HepG2 (cell line): ENCODE measurements around the gene MMP24OS. TPM values are rescaled to one million over a fixed set of nuclear protein-coding genes. Genes with fewer than 3 reads are reported as not detected.
A peak's percentile ranks its signal among the peaks of the same experiment; 100 is the strongest.

Source experiments
- AGO1 ChIP-seq: fragments of 200-400 bp; formaldehyde crosslinking; IDR thresholded peaks from 2 replicates; pipeline ENCODE4 v1.6.1; 2017; ENCODE audit warnings: mild to moderate bottlenecking, low read depth, low read length, moderate library complexity; ENCODE audit not compliant: poor library complexity, severe bottlenecking
- CREB1 ChIP-seq, 2 experiments: fragments of 450-650 bp in 1 of 2; IDR thresholded peaks; 2 replicates each; pipeline ENCODE4 v1.6.1; 2016 to 2017; ENCODE audit warnings: control low read depth in 1 of 2, mild to moderate bottlenecking in 1 of 2, missing compliant biosample characterization in 1 of 2, missing genetic modification characterization in 1 of 2
- FOXP4 ChIP-seq: sonication (generic); formaldehyde crosslinking; IDR thresholded peaks from 2 replicates; pipeline ENCODE4 v1.4.0; 2020; ENCODE audit warnings: missing genetic modification reagents
- KIAA2018 ChIP-seq: sonication (generic); formaldehyde crosslinking; IDR thresholded peaks from 2 replicates; pipeline ENCODE4 v1.5.0; 2020; ENCODE audit warnings: mild to moderate bottlenecking, missing genetic modification reagents, borderline replicate concordance
- MBNL3 ChIP-seq: fragments of 250-450 bp; sonication (Bioruptor Pico); conservative IDR thresholded peaks from 2 replicates; pipeline ENCODE4 v1.8.0; 2022; ENCODE audit warnings: mild to moderate bottlenecking, inconsistent platforms
- ONECUT2 ChIP-seq: sonication (generic); formaldehyde crosslinking; IDR thresholded peaks from 2 replicates; pipeline ENCODE4 v1.4.0; 2020; ENCODE audit warnings: missing genetic modification reagents
- SAP130 ChIP-seq: IDR thresholded peaks from 2 replicates; pipeline ENCODE4 v1.6.1; 2016; ENCODE audit warnings: low read depth
- TBX3 ChIP-seq: fragments of 450-650 bp; IDR thresholded peaks from 2 replicates; pipeline ENCODE4 v1.6.1; 2017; ENCODE audit warnings: antibody characterized with exemption, mild to moderate bottlenecking, inconsistent platforms, borderline replicate concordance
- THYN1 ChIP-seq: sonication (generic); formaldehyde crosslinking; IDR thresholded peaks from 2 replicates; pipeline ENCODE4 v1.8.1; 2023; ENCODE audit warnings: low read depth, mild to moderate bottlenecking, moderate library complexity, missing genetic modification reagents, borderline replicate concordance
- ZBTB2 ChIP-seq: sonication (generic); formaldehyde crosslinking; IDR thresholded peaks from 2 replicates; pipeline ENCODE4 v1.8.0; 2022; ENCODE audit warnings: low read depth, missing genetic modification reagents
- ZFP62 ChIP-seq: sonication (generic); formaldehyde crosslinking; IDR thresholded peaks from 2 replicates; pipeline ENCODE4 v1.4.0; 2020; ENCODE audit warnings: missing genetic modification reagents
- ZNF282 ChIP-seq: fragments of 450-650 bp; IDR thresholded peaks from 2 replicates; pipeline ENCODE4 v1.6.1; 2018; ENCODE audit not compliant: partially characterized antibody
- ZNF292 ChIP-seq: sonication (generic); formaldehyde crosslinking; IDR thresholded peaks from 2 replicates; pipeline ENCODE4 v1.8.1; 2022; ENCODE audit warnings: mild to moderate bottlenecking, low read depth, missing genetic modification reagents, borderline replicate concordance
- ZNF3 ChIP-seq: IDR thresholded peaks from 2 replicates; pipeline ENCODE4 v1.7.0; 2017; ENCODE audit warnings: inconsistent platforms
- ZNF564 ChIP-seq: sonication (generic); formaldehyde crosslinking; IDR thresholded peaks from 2 replicates; pipeline ENCODE4 v1.8.1; 2023; ENCODE audit warnings: mild to moderate bottlenecking, missing genetic modification reagents
- ZNF773 ChIP-seq: sonication (generic); formaldehyde crosslinking; IDR thresholded peaks from 2 replicates; pipeline ENCODE4 v1.4.0; 2020; ENCODE audit warnings: missing genetic modification reagents, borderline replicate concordance
- ZNF776 ChIP-seq: sonication (generic); formaldehyde crosslinking; IDR thresholded peaks from 2 replicates; pipeline ENCODE4 v1.4.0; 2020; ENCODE audit warnings: mild to moderate bottlenecking, missing genetic modification reagents
- polyA plus RNA-seq, 8 experiments: library from polyadenylated mRNA; depleted of rRNA in 3 of 8; stranded (reverse) in 7 of 8; unstranded in 1 of 8; fragments of >200 nt; fragmentation: Illumina TruSeq in 4 of 8; extraction: Trizol in 4 of 8; gene quantifications; 2 replicates each; pipeline versions ENCODE4 v1.2.1 to v1.2.3, GENCODE V29; 2011 to 2016; ENCODE audit warnings: low read depth in 4 of 8, missing spikeins in 1 of 8, mixed read lengths in 1 of 8; ENCODE audit not compliant: insufficient read depth in 1 of 8
- total RNA-seq, 5 experiments: library from RNA; depleted of rRNA; stranded (reverse); fragments of >200 nt; fragmentation: Illumina TruSeq; extraction: Trizol; gene quantifications; 2 replicates each; pipeline ENCODE4 v1.2.3, GENCODE V29; 2016; ENCODE audit warnings: low read depth in 1 of 5

Gene MMP24OS
- total and polyA plus RNA-seq, 2 of the 13 experiments (the other 11 are each of a cell fraction or from before 2014, with no cell fraction given) = 6.0 to 8.5 TPM

DNA sequence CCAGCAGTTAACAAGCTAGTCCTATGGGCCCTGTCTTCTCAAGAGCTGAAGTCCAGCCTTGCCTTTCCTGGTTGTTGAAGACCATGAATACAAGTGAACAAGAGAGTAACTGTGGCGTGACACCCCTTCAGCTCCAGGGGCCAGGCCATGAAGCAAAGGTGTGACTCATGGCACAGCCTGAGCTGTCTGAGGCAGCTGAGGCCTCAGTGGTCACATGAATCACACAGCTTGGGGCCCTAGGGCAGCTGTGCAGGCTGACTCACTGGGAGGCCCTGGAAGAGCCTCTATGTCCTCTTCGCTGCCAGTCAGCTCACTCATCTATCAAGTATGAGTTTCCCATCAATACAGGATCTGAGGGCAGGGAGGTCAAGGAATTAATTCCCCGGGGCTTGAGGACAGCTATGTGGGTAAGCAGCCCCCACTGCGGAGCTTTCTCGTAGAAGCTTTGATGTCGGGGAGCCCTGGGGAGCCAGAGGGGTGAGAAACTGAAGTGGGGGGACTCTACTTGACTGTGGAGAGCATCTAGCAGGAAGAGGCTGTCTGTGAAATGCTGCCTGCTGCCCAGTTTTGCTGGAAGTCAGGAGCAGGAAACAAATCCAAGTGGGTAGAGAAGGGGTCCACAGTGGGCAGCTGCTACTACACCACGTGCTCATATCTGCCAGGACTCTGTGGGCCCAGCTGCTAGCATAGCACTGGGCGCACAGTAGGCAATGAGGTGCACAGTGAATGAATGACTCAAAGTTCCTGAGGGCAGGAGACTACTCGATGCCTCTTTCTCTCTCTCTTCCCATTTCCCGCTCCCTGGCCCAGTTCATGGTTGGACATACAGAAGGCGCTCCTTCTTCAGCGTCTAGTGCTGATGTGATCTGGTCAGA is 28.0 kb upstream of the MMP24OS start (continued):
- TF ChIP-seq ZNF3 (CRISPR knock-in tag) (no peak), ZNF292 (CRISPR knock-in tag) (no peak), ZNF282 (no peak), THYN1 (CRISPR knock-in tag) (no peak), AGO1 (no peak), ZNF776 (CRISPR knock-in tag) (no peak), SAP130 (CRISPR knock-in tag) (peak; percentile 96), ONECUT2 (no peak), ZFP62 (CRISPR knock-in tag) (no peak), ZNF564 (no peak), ZBTB2 (CRISPR knock-in tag) (no peak), CREB1 (IDR thresholded peaks at IDR 0.05) (peak; percentile 65; the same call in 1 of the 2 replicates), CREB1 (CRISPR knock-in tag; IDR thresholded peaks at IDR 0.05) (peak; percentile 62; the same call in 1 of the 2 replicates), FOXP4 (CRISPR knock-in tag) (no peak), ZNF773 (CRISPR knock-in tag) (no peak), KIAA2018 (CRISPR knock-in tag) (no peak), TBX3 (no peak), MBNL3 (CRISPR knock-in tag) (no peak)
